SH-SY5Y (cell line): Measurements from ENCODE around the gene SAMD4B.

Source experiments
- GATA2 ChIP-seq: IDR thresholded peaks from 2 replicates; pipeline ENCODE4 v1.6.1; 2011; ENCODE audit warnings: mild to moderate bottlenecking, low read depth, low read length
- GATA3 ChIP-seq: IDR thresholded peaks from 2 replicates; pipeline ENCODE4 v1.6.1; 2011; ENCODE audit warnings: low read depth, mild to moderate bottlenecking, low read length, moderate library complexity

DNA sequence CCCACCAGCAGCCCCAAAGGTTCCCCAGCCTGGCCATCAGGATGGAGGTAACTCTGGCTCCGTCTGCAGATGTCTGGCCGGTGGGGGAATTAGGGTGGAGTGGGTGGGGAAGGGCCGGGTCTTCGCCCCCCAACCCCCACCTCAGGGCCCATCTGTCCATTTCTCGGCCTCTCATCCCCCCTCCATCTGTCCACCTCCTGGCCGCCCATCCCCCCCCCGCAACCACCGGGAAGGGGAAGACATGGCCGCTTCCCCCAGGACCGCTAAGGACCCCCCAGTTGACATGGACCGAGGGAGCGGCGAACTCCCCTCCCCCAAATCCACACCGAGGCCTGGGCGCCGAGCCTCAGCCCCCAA is 22.4 kb upstream of the SAMD4B start:
- no peak for TF ChIP-seq GATA2
- TF ChIP-seq GATA3, result no peak
